GM12878 (cell line): Measurements from ENCODE around the gene OR6C3. TPM values are rescaled to one million over a fixed set of nuclear protein-coding genes. Genes with fewer than 3 reads are reported as not detected.

Source experiments
- ATAC-seq: fragments of 200-7000 bp; cut with Tn5 transposase; 3 replicates; pipeline ENCODE4 v1.9.1; 2020; ENCODE audit warnings: mild to moderate bottlenecking, moderate library complexity
- BruUV-seq: library from RNA; stranded (reverse); fragments of 400-500 nt; replicated peaks from 2 replicates; lab custom pipeline; 2021; lab: Mats Ljungman, UMichigan
- CTCF ChIA-PET: fragments of 300-600 bp; sonication (Branson Sonifier 250); formaldehyde crosslinking; extraction: SDS; loops from one replicate; lab custom pipeline; 2021; ENCODE audit warnings: inconsistent platforms; lab: Yijun Ruan, JAX
- POLR2A ChIA-PET: fragments of 350-600 bp; formaldehyde crosslinking; extraction: SDS; loops from one replicate; lab custom pipeline; 2021; ENCODE audit warnings: inconsistent platforms; lab: Charles Lee
- RAD21 ChIA-PET: fragments of 300-600 bp; sonication (Branson Sonifier 250); formaldehyde crosslinking; loops from one replicate; lab custom pipeline; 2023; ENCODE audit warnings: antibody characterized with exemption; ENCODE audit not compliant: unreplicated experiment; lab: Charles Lee
- SMC1A ChIA-PET: fragments of 300-600 bp; sonication (Branson Sonifier 250); formaldehyde crosslinking; loops from one replicate; lab custom pipeline; 2023; ENCODE audit not compliant: unreplicated experiment, uncharacterized antibody; lab: Charles Lee
- DNase-seq: peaks from one replicate; pipeline ENCODE4 v3.0.0-alpha.2; 2011; ENCODE audit warnings: low read depth, low spot score
- FAIRE-seq: peaks from 3 replicates; lab custom pipeline; 2011; peaks lifted over from hg19 to GRCh38; lab: Jason Lieb, UNC
- H2AFZ ChIP-seq: 2 replicates; pipeline ENCODE4 v1.6.0; 2011; ENCODE audit warnings: low read depth, low read length, control low read depth; ENCODE audit not compliant: control insufficient read depth
- H3K27ac ChIP-seq: 2 replicates; pipeline ENCODE4 v1.5.1; 2011; ENCODE audit warnings: control low read depth; ENCODE audit not compliant: control insufficient read depth, insufficient read depth
- H3K27me3 ChIP-seq, 2 experiments: replicated peaks in 1 of 2; 2 replicates each; pipeline versions ENCODE4 v1.6.0 to v1.6.1; 2011; ENCODE audit warnings: low read length in 1 of 2; ENCODE audit not compliant: control insufficient read depth in 2 of 2, insufficient read depth in 2 of 2
- H3K36me3 ChIP-seq, 2 experiments: 2 replicates each; pipeline ENCODE4 v1.5.1; 2011; ENCODE audit warnings: low read length in 1 of 2; ENCODE audit not compliant: control insufficient read depth in 2 of 2, insufficient read depth in 2 of 2
- H3K4me1 ChIP-seq: 2 replicates; pipeline ENCODE4 v1.6.1; 2011; ENCODE audit warnings: mild to moderate bottlenecking, low read length, moderate library complexity, mixed read lengths; ENCODE audit not compliant: control insufficient read depth, insufficient read depth
- H3K4me2 ChIP-seq: 2 replicates; pipeline ENCODE4 v1.6.0; 2011; ENCODE audit warnings: control low read depth; ENCODE audit not compliant: control insufficient read depth, insufficient read depth
- H3K4me3 ChIP-seq: fragments of 200-600 bp; sonication (generic); 2 replicates; pipeline ENCODE4 v1.5.1; 2016
- H3K79me2 ChIP-seq: 2 replicates; pipeline ENCODE4 v1.6.0; 2011; ENCODE audit warnings: low read length; ENCODE audit not compliant: control insufficient read depth, insufficient read depth
- H3K9ac ChIP-seq: 2 replicates; pipeline ENCODE4 v1.8.0; 2011; ENCODE audit warnings: low read length, control low read depth, mixed read lengths; ENCODE audit not compliant: control insufficient read depth, insufficient read depth
- H3K9me3 ChIP-seq: replicated peaks from 3 replicates; pipeline ENCODE4 v1.5.1; 2011; ENCODE audit warnings: mild to moderate bottlenecking, low read length; ENCODE audit not compliant: control insufficient read depth, insufficient read depth
- H4K20me1 ChIP-seq: 2 replicates; pipeline ENCODE4 v1.6.0; 2011; ENCODE audit not compliant: control insufficient read depth, insufficient read depth
- CEBPZ ChIP-seq: fragments of 150-350 bp; IDR thresholded peaks from 2 replicates; pipeline ENCODE4 v1.6.1; 2016; ENCODE audit warnings: low read depth, low read length
- ELK1 ChIP-seq: IDR thresholded peaks from 2 replicates; pipeline ENCODE4 v1.6.1; 2012; ENCODE audit warnings: low read depth, low read length, improper control_type of control experiment
- ETV6 ChIP-seq, 2 experiments: fragments of 450-650 bp in 1 of 2; IDR thresholded peaks in 1 of 2; conservative IDR thresholded peaks in 1 of 2; 2 replicates each; pipeline ENCODE4 v1.6.1; 2014; ENCODE audit warnings: antibody characterized with exemption in 1 of 2, borderline replicate concordance in 1 of 2, low read depth in 1 of 2, mild to moderate bottlenecking in 1 of 2, moderate library complexity in 1 of 2
- RB1 ChIP-seq: fragments of 450-650 bp; formaldehyde crosslinking; IDR thresholded peaks from 2 replicates; pipeline ENCODE4 v1.6.1; 2017; ENCODE audit warnings: mild to moderate bottlenecking, borderline replicate concordance
- RCOR1 ChIP-seq: conservative IDR thresholded peaks from 2 replicates; pipeline ENCODE4 v1.6.1; 2012; ENCODE audit warnings: low read depth, low read length, improper control_type of control experiment
- RFX5 ChIP-seq: IDR thresholded peaks from 2 replicates; pipeline ENCODE4 v1.6.1; 2011; ENCODE audit warnings: low read depth, low read length, improper control_type of control experiment
- WRNIP1 ChIP-seq: IDR thresholded peaks from 2 replicates; pipeline ENCODE4 v1.6.1; 2011; ENCODE audit warnings: low read depth, low read length, improper control_type of control experiment, borderline replicate concordance
- WGBS: methylation state at CpG from one replicate; pipeline ENCODE4 v1.1.6; 2016; ENCODE audit warnings: low lambda C conversion rate; ENCODE audit not compliant: insufficient replicate concordance, insufficient coverage; ENCODE audit errors: missing lambda C conversion rate; 5-methylcytosine and 5-hydroxymethylcytosine counted together
- in situ Hi-C: fragments of 300-500 bp; cut with MboI; formaldehyde crosslinking; loops from 9 replicates; pipeline ENCODE4 v1.14.3; 2018; ENCODE audit warnings: mixed read lengths
- intact Hi-C: fragments of 100-400 bp; cut with micrococcal nuclease; formaldehyde crosslinking; loops from one replicate; pipeline ENCODE4 v1.14.2; 2022; ENCODE audit not compliant: unreplicated experiment
- polyA plus RNA-seq, 11 experiments: library from polyadenylated mRNA; depleted of rRNA in 4 of 11; unstranded in 6 of 11; stranded (reverse) in 5 of 11; fragments of >200 nt; fragmentation: Nextera tagmentation in 4 of 11; fragmentation: Illumina TruSeq in 1 of 11; extraction: Ambion mirVana in 4 of 11; extraction: Trizol in 1 of 11; gene quantifications; 1 replicate in 1 of 11; 2 replicates in 10 of 11; pipeline versions ENCODE4 v1.2.1 to v1.2.3, GENCODE V29; 2011 to 2016; ENCODE audit warnings: inconsistent platforms in 2 of 11, missing spikeins in 2 of 11, low read depth in 1 of 11
- total RNA-seq, 4 experiments: library from RNA; depleted of rRNA in 3 of 4; stranded (reverse); fragments of >200 nt in 3 of 4; fragmentation: Illumina TruSeq in 1 of 4; extraction: Trizol in 1 of 4; gene quantifications; 2 replicates each; pipeline versions ENCODE4 v1.2.1 to v1.2.3, GENCODE V29; 2013 to 2021

OR6C3 gene
- total and polyA plus RNA-seq, 10 of the 15 experiments (the other 5 are each of a cell fraction or from before 2014, with no cell fraction given), result not detected

GRCh38 chr12:55296469-55296868, 34.1 kb upstream of the OR6C3 start, which contains the start of gene OR6C6 (continued):
- TF ChIP-seq CEBPZ, result no peak
- no peak for TF ChIP-seq RCOR1

- in situ Hi-C loops, result no loop called here
- no peak within 1 kb of the TSS for H3K27ac ChIP-seq
Observed at GRCh38 chr12:55314043-55314442, 16.5 kb upstream of the OR6C3 start, which contains the start of gene OR6C1. Gene OR6C1 (plus strand): TSS chr12:55314343. CDS start chr12:55320600, 6,257 bp downstream.

More at GRCh38 chr12:55314043-55314442, 16.5 kb upstream of the OR6C3 start, which contains the start of gene OR6C1:
- no peaks in the 10 kb centered on the region for H3K4me1 ChIP-seq
- DNase-seq (no peak), FAIRE-seq (no peak)
- intact Hi-C loops, result no loop called here
- 62% methylated on average over 2 of the region's 2 CpGs for WGBS
- no peak within 1 kb of the TSS for H2AFZ ChIP-seq
- H3K9ac ChIP-seq, result no peak within 1 kb of the TSS
- no peaks in the 10 kb centered on the region for H3K9me3 ChIP-seq
- POLR2A ChIA-PET, result no interaction called here
- TF ChIP-seq ETV6 (conservative IDR thresholded peaks at IDR 0.05 in 1 of 2, IDR thresholded peaks at IDR 0.05 in 1 of 2; ENCODE audit: borderline replicate concordance in 1 of 2, low read depth in 1 of 2), result no peak
- TF ChIP-seq ELK1, result no peak
- TF ChIP-seq WRNIP1, result no peak
- no peak for TF ChIP-seq RB1
- no peak for TF ChIP-seq RFX5
- TF ChIP-seq, all 136 proteins: peak for 0
- Histone ChIP-seq H3K4me2 (no peak within 1 kb of the TSS), H3K79me2 (no peaks in the 10 kb centered on the region), H4K20me1 (no peaks in the 10 kb centered on the region), H3K36me3 (no peaks in the 10 kb centered on the region), H3K4me3 (no peak within 1 kb of the TSS), H3K27me3 (no peaks in the 10 kb centered on the region)
- no peak for ATAC-seq
- CTCF ChIA-PET, result no interaction called here
- no TSS peak for BruUV-seq
- RAD21 ChIA-PET, result no interaction called here
- SMC1A ChIA-PET, result no interaction called here
